Liver (tissue), 9 donors: ENCODE measurements around the gene WDR37. TPM values are rescaled to one million over a fixed set of nuclear protein-coding genes. Genes with fewer than 3 reads are reported as not detected.
A peak's percentile ranks its signal among the peaks of the same experiment; 100 is the strongest.

ENCODE experiments used
- DNase-seq: peaks from one replicate; pipeline ENCODE4 v3.0.0-alpha.2; 2017; ENCODE audit warnings: low spot score
- H3K27ac ChIP-seq, 2 donors: one replicate each; pipeline ENCODE4 v1.7.0; 2013; ENCODE audit warnings: inconsistent platforms in 2 of 2, low read length in 2 of 2, control low read depth in 1 of 2, low read depth in 1 of 2, mild to moderate bottlenecking in 1 of 2
- H3K27me3 ChIP-seq, 4 donors: one replicate each; pipeline versions ENCODE4 v1.6.1 to v1.7.0; 2013; ENCODE audit warnings: low read length in 3 of 4, inconsistent platforms in 1 of 4, mild to moderate bottlenecking in 1 of 4, moderate library complexity in 1 of 4; ENCODE audit not compliant: control insufficient read depth in 4 of 4, insufficient read depth in 4 of 4
- H3K36me3 ChIP-seq, 4 donors: one replicate each; pipeline versions ENCODE4 v1.6.1 to v1.7.0; 2013; ENCODE audit warnings: low read length in 3 of 4, mild to moderate bottlenecking in 3 of 4, low read depth in 1 of 4, moderate library complexity in 1 of 4; ENCODE audit not compliant: control insufficient read depth in 4 of 4, insufficient read depth in 3 of 4
- H3K4me1 ChIP-seq, 4 donors: one replicate each; pipeline versions ENCODE4 v1.6.1 to v1.7.0; 2013; ENCODE audit warnings: low read length in 3 of 4, mild to moderate bottlenecking in 3 of 4, moderate library complexity in 1 of 4; ENCODE audit not compliant: control insufficient read depth in 4 of 4, insufficient read depth in 4 of 4
- H3K4me3 ChIP-seq, 3 donors: one replicate each; pipeline versions ENCODE4 v1.6.1 to v1.7.0; 2013; ENCODE audit warnings: low read length in 3 of 3, control low read depth in 1 of 3, low read depth in 1 of 3, mild to moderate bottlenecking in 1 of 3
- H3K9ac ChIP-seq, 2 donors: one replicate each; pipeline ENCODE4 v1.7.0; 2013; ENCODE audit warnings: low read length in 2 of 2, mild to moderate bottlenecking in 2 of 2, moderate library complexity in 2 of 2, control low read depth in 1 of 2, low read depth in 1 of 2
- H3K9me3 ChIP-seq, 4 donors: one replicate each; pipeline versions ENCODE4 v1.6.1 to v1.7.0; 2013; ENCODE audit warnings: low read length in 3 of 4; ENCODE audit not compliant: control insufficient read depth in 4 of 4
- EGR1 ChIP-seq, 2 donors: IDR thresholded peaks; 2 replicates each; pipeline ENCODE4 v1.6.1; 2016 to 2018; ENCODE audit warnings: antibody characterized with exemption in 2 of 2, low read depth in 2 of 2
- FOXA1 ChIP-seq: IDR thresholded peaks from 2 replicates; pipeline ENCODE4 v1.6.1; 2016; ENCODE audit warnings: antibody characterized with exemption
- FOXA2 ChIP-seq: IDR thresholded peaks from 2 replicates; pipeline ENCODE4 v1.6.1; 2016; ENCODE audit warnings: antibody characterized with exemption
- GABPA ChIP-seq, 2 donors: IDR thresholded peaks in 1 of 2; conservative IDR thresholded peaks in 1 of 2; 2 replicates each; pipeline ENCODE4 v1.6.1; 2016; ENCODE audit warnings: antibody characterized with exemption in 2 of 2, mild to moderate bottlenecking in 1 of 2, moderate library complexity in 1 of 2
- HNF4A ChIP-seq, 2 donors: conservative IDR thresholded peaks; 2 replicates each; pipeline ENCODE4 v1.6.1; 2016; ENCODE audit warnings: antibody characterized with exemption in 2 of 2, mild to moderate bottlenecking in 2 of 2
- HNF4G ChIP-seq: IDR thresholded peaks from 2 replicates; pipeline ENCODE4 v1.6.1; 2016; ENCODE audit warnings: antibody characterized with exemption
- JUND ChIP-seq, 2 donors: IDR thresholded peaks; 2 replicates each; pipeline ENCODE4 v1.6.1; 2016; ENCODE audit warnings: antibody characterized with exemption in 2 of 2
- NR2F2 ChIP-seq: IDR thresholded peaks from 2 replicates; pipeline ENCODE4 v1.6.1; 2016; ENCODE audit warnings: antibody characterized with exemption
- RAD21 ChIP-seq, 2 donors: IDR thresholded peaks; 2 replicates each; pipeline ENCODE4 v1.6.1; 2016; ENCODE audit warnings: antibody characterized with exemption in 2 of 2, mild to moderate bottlenecking in 2 of 2
- RXRA ChIP-seq, 2 donors: IDR thresholded peaks; 2 replicates each; pipeline ENCODE4 v1.6.1; 2017 to 2018; ENCODE audit warnings: antibody characterized with exemption in 2 of 2, mild to moderate bottlenecking in 1 of 2
- SP1 ChIP-seq: IDR thresholded peaks from 2 replicates; pipeline ENCODE4 v1.6.1; 2018; ENCODE audit warnings: antibody characterized with exemption, mild to moderate bottlenecking
- TAF1 ChIP-seq: conservative IDR thresholded peaks from 2 replicates; pipeline ENCODE4 v1.6.1; 2016; ENCODE audit warnings: antibody characterized with exemption, mild to moderate bottlenecking
- YY1 ChIP-seq: IDR thresholded peaks from 2 replicates; pipeline ENCODE4 v1.6.1; 2016; ENCODE audit warnings: antibody characterized with exemption, mild to moderate bottlenecking
- WGBS: extraction: QIAGEN DNeasy Blood & Tissue Kit; methylation state at CpG from one replicate; pipeline ENCODE4 v1.1.7; 2013; 5-methylcytosine and 5-hydroxymethylcytosine counted together
- polyA plus RNA-seq, 2 donors: library from polyadenylated mRNA; stranded (reverse) in 1 of 2; unstranded in 1 of 2; fragments of 200-250 nt in 1 of 2; fragments of >200 nt in 1 of 2; fragmentation: Nextera tagmentation in 1 of 2; extraction: Ambion mirVana in 1 of 2; gene quantifications; one replicate each; pipeline versions ENCODE4 v1.2.1 to v1.2.3, GENCODE V29; 2013 to 2015
- total RNA-seq, 2 donors: library from RNA; depleted of rRNA; stranded (reverse); fragments of >200 nt; gene quantifications; one replicate each; pipeline ENCODE4 v1.2.3, GENCODE V29; 2014
- TF ChIP-seq, protein P1 (sequence below): IDR thresholded peaks from 2 replicates; pipeline ENCODE4 v1.6.1; 2016; ENCODE audit warnings: antibody characterized with exemption, mild to moderate bottlenecking
- TF ChIP-seq, protein P2 (sequence below): IDR thresholded peaks from 2 replicates; pipeline ENCODE4 v1.6.1; 2016; ENCODE audit warnings: antibody characterized with exemption
- TF ChIP-seq, protein P3 (sequence below): IDR thresholded peaks from 2 replicates; pipeline ENCODE4 v1.6.1; 2016; ENCODE audit warnings: antibody characterized with exemption
- TF ChIP-seq, protein P4 (sequence below): IDR thresholded peaks from 2 replicates; pipeline ENCODE4 v1.6.1; 2016; ENCODE audit warnings: antibody characterized with exemption
- TF ChIP-seq, protein P5 (sequence below): fragments of 150-350 bp; IDR thresholded peaks from 2 replicates; pipeline ENCODE4 v1.5.1; 2017; ENCODE audit warnings: improper control_type of control experiment, low read depth, low read length; ENCODE audit not compliant: missing input control
- donor health status: healthy.
- donor health status: healthy.
- donor health status: healthy.
- donor health status: healthy.
- donor health status: healthy.

The WDR37 gene
- total and polyA plus RNA-seq, 4 donors, result 3.6 to 12.1 (median 5.6) TPM

DNA sequence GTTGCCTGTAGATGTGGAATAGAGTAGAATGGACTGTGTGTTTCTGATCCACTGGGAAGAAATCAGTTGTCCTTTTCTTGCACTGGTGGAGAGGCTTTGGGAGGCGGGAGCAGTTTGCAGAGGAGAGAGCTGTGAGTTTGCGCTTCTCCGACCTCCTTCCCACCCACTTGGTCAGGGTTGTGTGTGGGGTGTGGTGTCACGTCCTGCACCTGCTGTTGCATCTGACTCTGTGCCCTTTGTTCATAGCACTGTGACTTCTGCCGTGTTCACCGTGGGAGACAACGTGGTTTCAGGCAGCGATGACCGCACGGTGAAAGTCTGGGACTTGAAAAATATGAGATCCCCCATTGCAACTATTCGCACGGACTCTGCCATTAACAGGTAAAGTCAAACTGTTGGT, 67.8 kb downstream of the WDR37 start (continued):
- TF ChIP-seq GABPA (IDR thresholded peaks at IDR 0.05 in 1 of 2, conservative IDR thresholded peaks at IDR 0.05 in 1 of 2), result no peak
- TF ChIP-seq, protein P1, sequence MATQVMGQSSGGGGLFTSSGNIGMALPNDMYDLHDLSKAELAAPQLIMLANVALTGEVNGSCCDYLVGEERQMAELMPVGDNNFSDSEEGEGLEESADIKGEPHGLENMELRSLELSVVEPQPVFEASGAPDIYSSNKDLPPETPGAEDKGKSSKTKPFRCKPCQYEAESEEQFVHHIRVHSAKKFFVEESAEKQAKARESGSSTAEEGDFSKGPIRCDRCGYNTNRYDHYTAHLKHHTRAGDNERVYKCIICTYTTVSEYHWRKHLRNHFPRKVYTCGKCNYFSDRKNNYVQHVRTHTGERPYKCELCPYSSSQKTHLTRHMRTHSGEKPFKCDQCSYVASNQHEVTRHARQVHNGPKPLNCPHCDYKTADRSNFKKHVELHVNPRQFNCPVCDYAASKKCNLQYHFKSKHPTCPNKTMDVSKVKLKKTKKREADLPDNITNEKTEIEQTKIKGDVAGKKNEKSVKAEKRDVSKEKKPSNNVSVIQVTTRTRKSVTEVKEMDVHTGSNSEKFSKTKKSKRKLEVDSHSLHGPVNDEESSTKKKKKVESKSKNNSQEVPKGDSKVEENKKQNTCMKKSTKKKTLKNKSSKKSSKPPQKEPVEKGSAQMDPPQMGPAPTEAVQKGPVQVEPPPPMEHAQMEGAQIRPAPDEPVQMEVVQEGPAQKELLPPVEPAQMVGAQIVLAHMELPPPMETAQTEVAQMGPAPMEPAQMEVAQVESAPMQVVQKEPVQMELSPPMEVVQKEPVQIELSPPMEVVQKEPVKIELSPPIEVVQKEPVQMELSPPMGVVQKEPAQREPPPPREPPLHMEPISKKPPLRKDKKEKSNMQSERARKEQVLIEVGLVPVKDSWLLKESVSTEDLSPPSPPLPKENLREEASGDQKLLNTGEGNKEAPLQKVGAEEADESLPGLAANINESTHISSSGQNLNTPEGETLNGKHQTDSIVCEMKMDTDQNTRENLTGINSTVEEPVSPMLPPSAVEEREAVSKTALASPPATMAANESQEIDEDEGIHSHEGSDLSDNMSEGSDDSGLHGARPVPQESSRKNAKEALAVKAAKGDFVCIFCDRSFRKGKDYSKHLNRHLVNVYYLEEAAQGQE, result no peak
- no peak for TF ChIP-seq FOXA2

DNA sequence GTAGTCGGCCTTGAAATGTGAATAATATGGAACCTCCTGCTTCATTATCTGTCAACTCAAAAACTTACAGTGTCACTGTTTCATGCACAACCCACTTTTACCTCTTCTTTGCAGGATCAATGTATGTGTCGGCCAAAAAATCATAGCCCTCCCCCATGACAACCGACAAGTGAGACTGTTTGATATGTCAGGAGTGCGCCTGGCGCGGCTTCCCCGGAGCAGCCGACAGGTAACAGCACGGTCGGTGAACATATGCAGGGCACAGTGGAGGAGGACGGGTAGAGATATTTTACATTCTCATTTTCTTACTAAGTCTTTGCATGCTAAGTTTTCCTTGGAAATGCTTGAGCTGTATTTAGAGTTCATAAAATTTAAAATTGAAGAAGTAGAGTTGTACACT, 68.6 kb downstream of the WDR37 start:
- Histone ChIP-seq H3K36me3 (peaks cover 28 to 77% (median 47%) of the 10 kb centered on the region in 4 donors), H3K9me3 (no peaks in the 10 kb centered on the region), H3K4me1 (no peaks in the 10 kb centered on the region), H3K27me3 (no peaks in the 10 kb centered on the region), H3K9ac (no peak overlapping the region), H3K4me3 (no peak overlapping the region), H3K27ac (no peak overlapping the region)
- TF ChIP-seq JUND (IDR thresholded peaks at IDR 0.05), result no peak
- no peak for TF ChIP-seq FOXA1
- TF ChIP-seq TAF1, result no peak
- no peak for TF ChIP-seq EGR1 (IDR thresholded peaks at IDR 0.05; ENCODE audit: low read depth in 2 of 2)
- TF ChIP-seq, protein P2, sequence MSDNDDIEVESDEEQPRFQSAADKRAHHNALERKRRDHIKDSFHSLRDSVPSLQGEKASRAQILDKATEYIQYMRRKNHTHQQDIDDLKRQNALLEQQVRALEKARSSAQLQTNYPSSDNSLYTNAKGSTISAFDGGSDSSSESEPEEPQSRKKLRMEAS, result no peak
- TF ChIP-seq, protein P3, sequence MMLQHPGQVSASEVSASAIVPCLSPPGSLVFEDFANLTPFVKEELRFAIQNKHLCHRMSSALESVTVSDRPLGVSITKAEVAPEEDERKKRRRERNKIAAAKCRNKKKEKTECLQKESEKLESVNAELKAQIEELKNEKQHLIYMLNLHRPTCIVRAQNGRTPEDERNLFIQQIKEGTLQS, result no peak
- no peak for TF ChIP-seq FOXA2
- no peak for TF ChIP-seq HNF4A (conservative IDR thresholded peaks at IDR 0.05)
- TF ChIP-seq, protein P4, sequence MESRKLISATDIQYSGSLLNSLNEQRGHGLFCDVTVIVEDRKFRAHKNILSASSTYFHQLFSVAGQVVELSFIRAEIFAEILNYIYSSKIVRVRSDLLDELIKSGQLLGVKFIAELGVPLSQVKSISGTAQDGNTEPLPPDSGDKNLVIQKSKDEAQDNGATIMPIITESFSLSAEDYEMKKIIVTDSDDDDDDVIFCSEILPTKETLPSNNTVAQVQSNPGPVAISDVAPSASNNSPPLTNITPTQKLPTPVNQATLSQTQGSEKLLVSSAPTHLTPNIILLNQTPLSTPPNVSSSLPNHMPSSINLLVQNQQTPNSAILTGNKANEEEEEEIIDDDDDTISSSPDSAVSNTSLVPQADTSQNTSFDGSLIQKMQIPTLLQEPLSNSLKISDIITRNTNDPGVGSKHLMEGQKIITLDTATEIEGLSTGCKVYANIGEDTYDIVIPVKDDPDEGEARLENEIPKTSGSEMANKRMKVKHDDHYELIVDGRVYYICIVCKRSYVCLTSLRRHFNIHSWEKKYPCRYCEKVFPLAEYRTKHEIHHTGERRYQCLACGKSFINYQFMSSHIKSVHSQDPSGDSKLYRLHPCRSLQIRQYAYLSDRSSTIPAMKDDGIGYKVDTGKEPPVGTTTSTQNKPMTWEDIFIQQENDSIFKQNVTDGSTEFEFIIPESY, result no peak
- no peak for TF ChIP-seq YY1
- TF ChIP-seq, protein P5, sequence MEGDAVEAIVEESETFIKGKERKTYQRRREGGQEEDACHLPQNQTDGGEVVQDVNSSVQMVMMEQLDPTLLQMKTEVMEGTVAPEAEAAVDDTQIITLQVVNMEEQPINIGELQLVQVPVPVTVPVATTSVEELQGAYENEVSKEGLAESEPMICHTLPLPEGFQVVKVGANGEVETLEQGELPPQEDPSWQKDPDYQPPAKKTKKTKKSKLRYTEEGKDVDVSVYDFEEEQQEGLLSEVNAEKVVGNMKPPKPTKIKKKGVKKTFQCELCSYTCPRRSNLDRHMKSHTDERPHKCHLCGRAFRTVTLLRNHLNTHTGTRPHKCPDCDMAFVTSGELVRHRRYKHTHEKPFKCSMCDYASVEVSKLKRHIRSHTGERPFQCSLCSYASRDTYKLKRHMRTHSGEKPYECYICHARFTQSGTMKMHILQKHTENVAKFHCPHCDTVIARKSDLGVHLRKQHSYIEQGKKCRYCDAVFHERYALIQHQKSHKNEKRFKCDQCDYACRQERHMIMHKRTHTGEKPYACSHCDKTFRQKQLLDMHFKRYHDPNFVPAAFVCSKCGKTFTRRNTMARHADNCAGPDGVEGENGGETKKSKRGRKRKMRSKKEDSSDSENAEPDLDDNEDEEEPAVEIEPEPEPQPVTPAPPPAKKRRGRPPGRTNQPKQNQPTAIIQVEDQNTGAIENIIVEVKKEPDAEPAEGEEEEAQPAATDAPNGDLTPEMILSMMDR, result no peak
- TF ChIP-seq HNF4G, result no peak
- TF ChIP-seq GABPA (IDR thresholded peaks at IDR 0.05 in 1 of 2, conservative IDR thresholded peaks at IDR 0.05 in 1 of 2), result no peak
- TF ChIP-seq SP1, result no peak
- TF ChIP-seq NR2F2, result no peak
- TF ChIP-seq RXRA (IDR thresholded peaks at IDR 0.05), result no peak
- TF ChIP-seq RAD21 (IDR thresholded peaks at IDR 0.05), result no peak
- TF ChIP-seq, protein P1, result no peak
- WGBS, result 98% methylated on average over 11 of the region's 11 CpGs
- DNase-seq, result peak; percentile 17
